Lower leg skin (tissue), 3 donors: ENCODE measurements around the gene IGSF9.

Experiments
- CTCF ChIP-seq, 3 donors: fragments of 450-650 bp; IDR thresholded peaks; one replicate each; pipeline ENCODE4 v1.5.1; 2016; ENCODE audit warnings: antibody characterized with exemption in 3 of 3, mild to moderate bottlenecking in 3 of 3, moderate library complexity in 2 of 3
- POLR2A ChIP-seq, 2 donors: fragments of 450-650 bp; IDR thresholded peaks; one replicate each; pipeline ENCODE4 v1.6.1; 2016 to 2017; ENCODE audit warnings: antibody characterized with exemption in 2 of 2, mild to moderate bottlenecking in 1 of 2, moderate library complexity in 1 of 2

GRCh38 chr1:159896546-159896930, 48.9 kb downstream of the IGSF9 start:
- no peak for TF ChIP-seq CTCF (IDR thresholded peaks at IDR 0.05)
- no peak for TF ChIP-seq POLR2A (IDR thresholded peaks at IDR 0.05)
